GM21447 (cell line): ENCODE data around the gene CD7.

ENCODE experiments used
- ATAC-seq: cut with Tn5 transposase; IDR thresholded peaks from one replicate; pipeline ENCODE4 v1.9.1; 2021; ENCODE audit not compliant: unreplicated experiment

Gene CD7

DNA sequence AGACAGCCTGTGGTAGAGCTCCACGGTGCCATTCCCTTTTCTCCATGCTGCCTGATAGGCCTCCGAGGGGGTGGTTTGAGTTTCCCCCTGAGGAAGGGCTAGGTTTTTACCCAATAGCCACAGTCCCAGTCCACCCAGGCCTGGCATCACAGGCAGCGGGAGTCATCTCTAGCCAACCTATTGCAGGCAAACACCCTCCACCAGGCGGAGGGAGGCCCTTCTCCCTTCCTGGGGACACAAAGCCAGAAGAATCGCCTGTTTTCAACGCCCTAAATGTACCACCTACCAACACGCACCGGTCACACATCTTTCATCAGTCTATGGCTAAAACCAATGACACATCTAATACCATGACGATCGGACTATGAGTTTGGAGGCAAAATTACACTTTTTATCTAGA lies 51.3 kb downstream of the CD7 start:
- no peak for ATAC-seq
